H1 (cell line): Measurements from ENCODE around the gene IDE. TPM values are rescaled to one million over a fixed set of nuclear protein-coding genes. Genes with fewer than 3 reads are reported as not detected.

ENCODE experiments used
- GABPA ChIP-seq: IDR thresholded peaks from 2 replicates; pipeline ENCODE4 v1.6.1; 2011; ENCODE audit warnings: mild to moderate bottlenecking, low read length, moderate library complexity, borderline replicate concordance; ENCODE audit not compliant: insufficient read depth
- polyA plus RNA-seq, 7 experiments: library from polyadenylated mRNA; depleted of rRNA in 3 of 7; stranded (reverse) in 5 of 7; unstranded in 2 of 7; fragments of >200 nt in 5 of 7; fragments of 200-250 nt in 2 of 7; gene quantifications; 1 replicate in 5 of 7; 2 replicates in 1 of 7; 4 replicates in 1 of 7; pipeline versions ENCODE4 v1.2.1 to v1.2.3, GENCODE V29; 2011 to 2013; ENCODE audit warnings: missing spikeins in 2 of 7, mixed read lengths in 2 of 7
- total RNA-seq: library from RNA; stranded (reverse); fragmentation: NEBNext Ultra II Directional; extraction: Animal tissue kit (Norgen Biotek cat#: 25700); gene quantifications from 2 replicates; pipeline ENCODE4 v1.2.1, GENCODE V29; 2021
- TF ChIP-seq, protein P1 (sequence below): fragments of 300-600 bp; sonication (generic); IDR thresholded peaks from 2 replicates; pipeline ENCODE4 v1.7.1; 2012; ENCODE audit warnings: low read length, moderate library complexity, mild to moderate bottlenecking, inconsistent platforms; ENCODE audit not compliant: insufficient replicate concordance
- TF ChIP-seq, protein P2 (sequence below): IDR thresholded peaks from 2 replicates; pipeline ENCODE4 v1.6.1; 2012; ENCODE audit warnings: inconsistent platforms

Gene IDE
- total and polyA plus RNA-seq, 2 of the 8 experiments (the other 6 are each of a cell fraction or from before 2014, with no cell fraction given), result 12.7 to 52.7 TPM

DNA sequence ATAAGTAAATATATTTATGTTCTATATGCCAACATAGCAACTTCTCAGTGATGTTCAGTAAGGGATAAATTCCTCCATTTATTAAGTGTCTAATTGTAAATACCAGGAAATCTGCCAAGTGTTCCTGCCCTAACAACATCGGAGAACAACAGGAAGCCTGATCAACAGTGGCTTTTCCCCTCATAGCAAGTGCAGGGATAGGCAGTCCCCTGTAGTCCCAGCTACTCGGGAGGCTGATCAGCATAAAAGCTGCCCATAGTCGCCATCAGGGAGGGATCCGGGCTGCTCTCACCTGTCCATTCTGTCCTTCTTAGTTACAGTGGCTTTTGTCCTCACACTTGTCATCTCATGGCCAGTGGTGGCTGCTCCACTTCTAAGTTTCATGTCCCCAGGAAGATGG, 141.3 kb downstream of the IDE start (continued):
- TF ChIP-seq, protein P1, sequence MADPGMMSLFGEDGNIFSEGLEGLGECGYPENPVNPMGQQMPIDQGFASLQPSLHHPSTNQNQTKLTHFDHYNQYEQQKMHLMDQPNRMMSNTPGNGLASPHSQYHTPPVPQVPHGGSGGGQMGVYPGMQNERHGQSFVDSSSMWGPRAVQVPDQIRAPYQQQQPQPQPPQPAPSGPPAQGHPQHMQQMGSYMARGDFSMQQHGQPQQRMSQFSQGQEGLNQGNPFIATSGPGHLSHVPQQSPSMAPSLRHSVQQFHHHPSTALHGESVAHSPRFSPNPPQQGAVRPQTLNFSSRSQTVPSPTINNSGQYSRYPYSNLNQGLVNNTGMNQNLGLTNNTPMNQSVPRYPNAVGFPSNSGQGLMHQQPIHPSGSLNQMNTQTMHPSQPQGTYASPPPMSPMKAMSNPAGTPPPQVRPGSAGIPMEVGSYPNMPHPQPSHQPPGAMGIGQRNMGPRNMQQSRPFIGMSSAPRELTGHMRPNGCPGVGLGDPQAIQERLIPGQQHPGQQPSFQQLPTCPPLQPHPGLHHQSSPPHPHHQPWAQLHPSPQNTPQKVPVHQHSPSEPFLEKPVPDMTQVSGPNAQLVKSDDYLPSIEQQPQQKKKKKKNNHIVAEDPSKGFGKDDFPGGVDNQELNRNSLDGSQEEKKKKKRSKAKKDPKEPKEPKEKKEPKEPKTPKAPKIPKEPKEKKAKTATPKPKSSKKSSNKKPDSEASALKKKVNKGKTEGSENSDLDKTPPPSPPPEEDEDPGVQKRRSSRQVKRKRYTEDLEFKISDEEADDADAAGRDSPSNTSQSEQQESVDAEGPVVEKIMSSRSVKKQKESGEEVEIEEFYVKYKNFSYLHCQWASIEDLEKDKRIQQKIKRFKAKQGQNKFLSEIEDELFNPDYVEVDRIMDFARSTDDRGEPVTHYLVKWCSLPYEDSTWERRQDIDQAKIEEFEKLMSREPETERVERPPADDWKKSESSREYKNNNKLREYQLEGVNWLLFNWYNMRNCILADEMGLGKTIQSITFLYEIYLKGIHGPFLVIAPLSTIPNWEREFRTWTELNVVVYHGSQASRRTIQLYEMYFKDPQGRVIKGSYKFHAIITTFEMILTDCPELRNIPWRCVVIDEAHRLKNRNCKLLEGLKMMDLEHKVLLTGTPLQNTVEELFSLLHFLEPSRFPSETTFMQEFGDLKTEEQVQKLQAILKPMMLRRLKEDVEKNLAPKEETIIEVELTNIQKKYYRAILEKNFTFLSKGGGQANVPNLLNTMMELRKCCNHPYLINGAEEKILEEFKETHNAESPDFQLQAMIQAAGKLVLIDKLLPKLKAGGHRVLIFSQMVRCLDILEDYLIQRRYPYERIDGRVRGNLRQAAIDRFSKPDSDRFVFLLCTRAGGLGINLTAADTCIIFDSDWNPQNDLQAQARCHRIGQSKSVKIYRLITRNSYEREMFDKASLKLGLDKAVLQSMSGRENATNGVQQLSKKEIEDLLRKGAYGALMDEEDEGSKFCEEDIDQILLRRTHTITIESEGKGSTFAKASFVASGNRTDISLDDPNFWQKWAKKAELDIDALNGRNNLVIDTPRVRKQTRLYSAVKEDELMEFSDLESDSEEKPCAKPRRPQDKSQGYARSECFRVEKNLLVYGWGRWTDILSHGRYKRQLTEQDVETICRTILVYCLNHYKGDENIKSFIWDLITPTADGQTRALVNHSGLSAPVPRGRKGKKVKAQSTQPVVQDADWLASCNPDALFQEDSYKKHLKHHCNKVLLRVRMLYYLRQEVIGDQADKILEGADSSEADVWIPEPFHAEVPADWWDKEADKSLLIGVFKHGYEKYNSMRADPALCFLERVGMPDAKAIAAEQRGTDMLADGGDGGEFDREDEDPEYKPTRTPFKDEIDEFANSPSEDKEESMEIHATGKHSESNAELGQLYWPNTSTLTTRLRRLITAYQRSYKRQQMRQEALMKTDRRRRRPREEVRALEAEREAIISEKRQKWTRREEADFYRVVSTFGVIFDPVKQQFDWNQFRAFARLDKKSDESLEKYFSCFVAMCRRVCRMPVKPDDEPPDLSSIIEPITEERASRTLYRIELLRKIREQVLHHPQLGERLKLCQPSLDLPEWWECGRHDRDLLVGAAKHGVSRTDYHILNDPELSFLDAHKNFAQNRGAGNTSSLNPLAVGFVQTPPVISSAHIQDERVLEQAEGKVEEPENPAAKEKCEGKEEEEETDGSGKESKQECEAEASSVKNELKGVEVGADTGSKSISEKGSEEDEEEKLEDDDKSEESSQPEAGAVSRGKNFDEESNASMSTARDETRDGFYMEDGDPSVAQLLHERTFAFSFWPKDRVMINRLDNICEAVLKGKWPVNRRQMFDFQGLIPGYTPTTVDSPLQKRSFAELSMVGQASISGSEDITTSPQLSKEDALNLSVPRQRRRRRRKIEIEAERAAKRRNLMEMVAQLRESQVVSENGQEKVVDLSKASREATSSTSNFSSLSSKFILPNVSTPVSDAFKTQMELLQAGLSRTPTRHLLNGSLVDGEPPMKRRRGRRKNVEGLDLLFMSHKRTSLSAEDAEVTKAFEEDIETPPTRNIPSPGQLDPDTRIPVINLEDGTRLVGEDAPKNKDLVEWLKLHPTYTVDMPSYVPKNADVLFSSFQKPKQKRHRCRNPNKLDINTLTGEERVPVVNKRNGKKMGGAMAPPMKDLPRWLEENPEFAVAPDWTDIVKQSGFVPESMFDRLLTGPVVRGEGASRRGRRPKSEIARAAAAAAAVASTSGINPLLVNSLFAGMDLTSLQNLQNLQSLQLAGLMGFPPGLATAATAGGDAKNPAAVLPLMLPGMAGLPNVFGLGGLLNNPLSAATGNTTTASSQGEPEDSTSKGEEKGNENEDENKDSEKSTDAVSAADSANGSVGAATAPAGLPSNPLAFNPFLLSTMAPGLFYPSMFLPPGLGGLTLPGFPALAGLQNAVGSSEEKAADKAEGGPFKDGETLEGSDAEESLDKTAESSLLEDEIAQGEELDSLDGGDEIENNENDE, result no peak
- TF ChIP-seq, protein P2, sequence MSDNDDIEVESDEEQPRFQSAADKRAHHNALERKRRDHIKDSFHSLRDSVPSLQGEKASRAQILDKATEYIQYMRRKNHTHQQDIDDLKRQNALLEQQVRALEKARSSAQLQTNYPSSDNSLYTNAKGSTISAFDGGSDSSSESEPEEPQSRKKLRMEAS, result no peak
- TF ChIP-seq GABPA, result no peak
